Keratinocyte (primary cell): ENCODE measurements around the gene LPAR1. TPM values are rescaled to one million over a fixed set of nuclear protein-coding genes. Genes with fewer than 3 reads are reported as not detected.

Experiments used
- DNase-seq: peaks from one replicate; pipeline ENCODE4 v3.0.0-alpha.2; 2011; ENCODE audit warnings: low read depth, missing footprints, low spot score
- FAIRE-seq: peaks from 2 replicates; lab custom pipeline; 2011; peaks lifted over from hg19 to GRCh38; lab: Jason Lieb, UNC
- H2AFZ ChIP-seq: 2 replicates; pipeline ENCODE4 v1.6.0; 2012; ENCODE audit warnings: low read length, control low read depth, inconsistent platforms; ENCODE audit not compliant: control insufficient read depth
- H3K27ac ChIP-seq: 2 replicates; pipeline ENCODE4 v1.5.1; 2011; ENCODE audit warnings: low read length; ENCODE audit not compliant: control insufficient read depth, insufficient read depth
- H3K27me3 ChIP-seq: 3 replicates; pipeline ENCODE4 v1.6.0; 2011; ENCODE audit warnings: low read length; ENCODE audit not compliant: control insufficient read depth, insufficient read depth; ENCODE audit errors: extremely low read depth
- H3K36me3 ChIP-seq, 2 experiments: 2 replicates in 1 of 2; 3 replicates in 1 of 2; pipeline ENCODE4 v1.5.1; 2011; ENCODE audit warnings: low read length in 2 of 2, mild to moderate bottlenecking in 1 of 2; ENCODE audit not compliant: control insufficient read depth in 2 of 2, insufficient read depth in 2 of 2; ENCODE audit errors: extremely low read depth in 1 of 2
- H3K4me1 ChIP-seq: 3 replicates; pipeline ENCODE4 v1.5.1; 2011; ENCODE audit warnings: low read length; ENCODE audit not compliant: control insufficient read depth, insufficient read depth; ENCODE audit errors: extremely low read depth
- H3K4me2 ChIP-seq: 3 replicates; pipeline ENCODE4 v1.6.0; 2011; ENCODE audit warnings: low read depth, low read length; ENCODE audit not compliant: control insufficient read depth, insufficient read depth; ENCODE audit errors: extremely low read depth
- H3K4me3 ChIP-seq, 3 experiments: fragments of 200-600 bp in 1 of 3; sonication (generic) in 1 of 3; 2 replicates in 2 of 3; 3 replicates in 1 of 3; pipeline ENCODE4 v1.5.1; 2011 to 2016; ENCODE audit warnings: low read length in 3 of 3, mild to moderate bottlenecking in 3 of 3, control low read depth in 2 of 3, inconsistent platforms in 1 of 3, low read depth in 1 of 3, mixed read lengths in 1 of 3, mixed run types in 1 of 3, moderate library complexity in 1 of 3; ENCODE audit not compliant: control insufficient read depth in 2 of 3, insufficient read depth in 2 of 3; ENCODE audit errors: extremely low read depth in 1 of 3
- H3K79me2 ChIP-seq: 2 replicates; pipeline ENCODE4 v1.6.0; 2012; ENCODE audit warnings: low read length; ENCODE audit not compliant: control insufficient read depth, insufficient read depth
- H3K9ac ChIP-seq: 3 replicates; pipeline ENCODE4 v1.6.0; 2011; ENCODE audit warnings: low read length; ENCODE audit not compliant: control insufficient read depth, insufficient read depth; ENCODE audit errors: extremely low read depth
- H3K9me1 ChIP-seq: 3 replicates; pipeline ENCODE4 v1.6.0; 2011; ENCODE audit warnings: low read length; ENCODE audit not compliant: control insufficient read depth, insufficient read depth; ENCODE audit errors: extremely low read depth
- H3K9me3 ChIP-seq: 2 replicates; pipeline ENCODE4 v1.5.1; 2012; ENCODE audit warnings: low read depth, low read length; ENCODE audit not compliant: control insufficient read depth
- H4K20me1 ChIP-seq: 3 replicates; pipeline ENCODE4 v1.6.0; 2011; ENCODE audit warnings: low read length; ENCODE audit not compliant: control insufficient read depth, insufficient read depth; ENCODE audit errors: extremely low read depth
- EZH2 ChIP-seq: IDR thresholded peaks from one replicate; pipeline ENCODE4 v1.6.1; 2012; ENCODE audit warnings: inconsistent platforms, mild to moderate bottlenecking, low read length, moderate library complexity
- dilution Hi-C: fragments of 300-500 bp; cut with MboI; formaldehyde crosslinking; loops from one replicate; pipeline ENCODE4 v1.7.0; 2020; ENCODE audit warnings: low sequenced_read_pairs; ENCODE audit not compliant: extremely low pct_ligation_motif_present
- polyA plus RNA-seq, 5 experiments: library from polyadenylated mRNA; depleted of rRNA in 3 of 5; stranded (reverse) in 3 of 5; stranded (forward) in 1 of 5; unstranded in 1 of 5; fragments of >200 nt; gene quantifications; 1 replicate in 1 of 5; 2 replicates in 3 of 5; 3 replicates in 1 of 5; pipeline versions ENCODE4 v1.2.1 to v1.2.3, GENCODE V29; 2011 to 2012; ENCODE audit warnings: missing spikeins in 2 of 5, low read depth in 1 of 5, low replicate concordance in 1 of 5
- TF ChIP-seq, protein P1 (sequence below), 3 experiments: IDR thresholded peaks in 1 of 3; conservative IDR thresholded peaks in 1 of 3; optimal IDR thresholded peaks in 1 of 3; 2 replicates in 2 of 3; 3 replicates in 1 of 3; pipeline versions ENCODE3 to v1.5.1; 2011; ENCODE audit warnings: low read length in 3 of 3, mild to moderate bottlenecking in 3 of 3, moderate library complexity in 2 of 3, control low read depth in 1 of 3, inconsistent platforms in 1 of 3; ENCODE audit not compliant: insufficient read depth in 2 of 3; ENCODE audit errors: extremely low read depth in 1 of 3

LPAR1 gene
- polyA plus RNA-seq, 1 donor (not counting 4 experiments of a cell fraction or from before 2014, with no cell fraction given), result 43.2 TPM

DNA sequence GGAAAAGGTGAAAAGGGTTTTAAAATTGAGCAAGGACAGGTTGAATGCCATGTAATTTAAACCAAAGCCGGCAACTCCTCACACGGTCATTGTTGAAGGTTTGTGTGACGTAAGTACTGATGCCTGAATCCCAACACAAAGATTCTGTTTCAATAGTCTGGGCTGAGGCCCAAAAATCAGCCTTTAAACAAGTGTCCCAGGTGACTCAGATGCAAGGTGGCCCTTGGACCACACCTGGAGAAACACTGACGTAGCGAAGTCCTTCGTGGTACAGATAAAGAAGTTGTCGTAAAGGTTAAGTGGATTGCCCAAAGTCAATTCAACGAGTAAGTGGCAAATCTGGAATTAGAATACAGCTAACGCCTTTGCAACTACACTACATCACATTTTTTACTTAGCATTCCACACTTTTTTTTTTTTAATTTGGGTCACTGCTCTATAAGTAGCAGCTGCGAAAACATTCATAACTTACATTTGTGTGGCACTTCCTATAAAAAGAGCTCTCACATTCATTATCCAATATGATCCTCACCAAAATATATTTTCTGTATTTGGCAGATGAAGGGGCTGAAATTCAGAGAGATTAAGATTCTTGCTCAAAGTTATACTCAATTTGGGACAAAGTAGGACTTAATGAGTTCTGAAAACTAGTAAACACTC, 111.3 kb downstream of the LPAR1 start:
- DNase-seq (no peak), FAIRE-seq (peak; percentile 61)
- dilution Hi-C loops, result no loop called here
- no peak overlapping the region for H3K27ac ChIP-seq
- no peaks in the 10 kb centered on the region for H3K27me3 ChIP-seq
- H3K4me3 ChIP-seq, result no peak overlapping the region
- H3K36me3 ChIP-seq, result peaks cover 0 to 6% of the 10 kb centered on the region in 2 experiments
- no peak overlapping the region for H3K4me2 ChIP-seq
- no peak overlapping the region for H3K9ac ChIP-seq
- H3K9me3 ChIP-seq, result no peaks in the 10 kb centered on the region
- H3K79me2 ChIP-seq, result peaks cover 8% of the 10 kb centered on the region
- H2AFZ ChIP-seq, result no peak overlapping the region
- TF ChIP-seq, protein P1, sequence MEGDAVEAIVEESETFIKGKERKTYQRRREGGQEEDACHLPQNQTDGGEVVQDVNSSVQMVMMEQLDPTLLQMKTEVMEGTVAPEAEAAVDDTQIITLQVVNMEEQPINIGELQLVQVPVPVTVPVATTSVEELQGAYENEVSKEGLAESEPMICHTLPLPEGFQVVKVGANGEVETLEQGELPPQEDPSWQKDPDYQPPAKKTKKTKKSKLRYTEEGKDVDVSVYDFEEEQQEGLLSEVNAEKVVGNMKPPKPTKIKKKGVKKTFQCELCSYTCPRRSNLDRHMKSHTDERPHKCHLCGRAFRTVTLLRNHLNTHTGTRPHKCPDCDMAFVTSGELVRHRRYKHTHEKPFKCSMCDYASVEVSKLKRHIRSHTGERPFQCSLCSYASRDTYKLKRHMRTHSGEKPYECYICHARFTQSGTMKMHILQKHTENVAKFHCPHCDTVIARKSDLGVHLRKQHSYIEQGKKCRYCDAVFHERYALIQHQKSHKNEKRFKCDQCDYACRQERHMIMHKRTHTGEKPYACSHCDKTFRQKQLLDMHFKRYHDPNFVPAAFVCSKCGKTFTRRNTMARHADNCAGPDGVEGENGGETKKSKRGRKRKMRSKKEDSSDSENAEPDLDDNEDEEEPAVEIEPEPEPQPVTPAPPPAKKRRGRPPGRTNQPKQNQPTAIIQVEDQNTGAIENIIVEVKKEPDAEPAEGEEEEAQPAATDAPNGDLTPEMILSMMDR (optimal IDR thresholded peaks at IDR 0.05 in 1 of 3, IDR thresholded peaks at IDR 0.05 in 1 of 3, conservative IDR thresholded peaks at IDR 0.05 in 1 of 3; ENCODE audit: extremely low read depth in 1 of 3, insufficient read depth in 2 of 3, low read length in 3 of 3), result no peak
- no peak for TF ChIP-seq EZH2
- H3K9me1 ChIP-seq, result no peaks in the 10 kb centered on the region
- no peaks in the 10 kb centered on the region for H4K20me1 ChIP-seq
- no peaks in the 10 kb centered on the region for H3K4me1 ChIP-seq

DNA sequence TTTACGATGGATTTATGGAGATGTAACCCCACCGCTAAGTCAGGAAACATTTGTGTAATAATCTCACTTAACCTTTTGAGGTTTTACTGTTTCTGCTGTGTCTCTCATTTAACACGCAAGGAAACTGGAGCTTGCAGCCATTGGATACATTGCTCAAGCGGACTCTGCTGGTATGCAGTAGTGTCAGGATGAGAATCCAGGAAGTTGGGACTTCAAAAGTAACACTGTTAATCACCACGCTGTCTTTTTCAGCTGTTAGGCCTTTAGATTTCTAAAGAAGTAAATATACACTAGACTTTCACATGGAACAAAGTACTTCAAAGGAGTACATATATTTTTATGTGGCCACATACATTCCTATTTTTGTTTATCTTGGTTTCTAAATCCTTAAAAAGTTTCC, 114.7 kb downstream of the LPAR1 start:
- Histone ChIP-seq H3K36me3 (peaks cover 1 to 6% of the 10 kb centered on the region in 2 experiments), H3K4me3 (no peak overlapping the region), H3K9me3 (no peaks in the 10 kb centered on the region), H3K27ac (no peak overlapping the region), H3K4me1 (peaks cover 15% of the 10 kb centered on the region), H4K20me1 (no peaks in the 10 kb centered on the region), H3K27me3 (no peaks in the 10 kb centered on the region), H3K79me2 (peaks cover 11% of the 10 kb centered on the region), H3K9ac (no peak overlapping the region), H2AFZ (no peak overlapping the region), H3K9me1 (no peaks in the 10 kb centered on the region), H3K4me2 (no peak overlapping the region)
- no peak for TF ChIP-seq EZH2
- TF ChIP-seq, protein P1 (optimal IDR thresholded peaks at IDR 0.05 in 1 of 3, IDR thresholded peaks at IDR 0.05 in 1 of 3, conservative IDR thresholded peaks at IDR 0.05 in 1 of 3; ENCODE audit: extremely low read depth in 1 of 3, insufficient read depth in 2 of 3, low read length in 3 of 3), result no peak
- peak; percentile 26 for FAIRE-seq
- dilution Hi-C loops, result no loop called here
- no peak for DNase-seq
